ENCODE measurements around the gene GOLGA8H.
"Not testable (repeated sequence)": the region's sequence is repeated elsewhere in the genome, so short reads cannot be mapped to it uniquely, and the experiment has no call there.

- TF ChIP-seq CTCF (IDR thresholded peaks at IDR 0.05; ENCODE audit: poor library complexity, severe bottlenecking); EP300 (conservative IDR thresholded peaks at IDR 0.05; ENCODE audit: poor library complexity, severe bottlenecking): not testable (repeated sequence)
Measured at GRCh38 chr15:30626632-30627031, 22.8 kb downstream of the GOLGA8H start.

Data from neural cell (in vitro differentiated cells).